Measurements from ENCODE around the gene ACO2. TPM values are rescaled to one million over a fixed set of nuclear protein-coding genes. Genes with fewer than 3 reads are reported as not detected.

ACO2 gene
- total RNA-seq, 1 experiment from 2014 or later = 76.7 TPM

DNA sequence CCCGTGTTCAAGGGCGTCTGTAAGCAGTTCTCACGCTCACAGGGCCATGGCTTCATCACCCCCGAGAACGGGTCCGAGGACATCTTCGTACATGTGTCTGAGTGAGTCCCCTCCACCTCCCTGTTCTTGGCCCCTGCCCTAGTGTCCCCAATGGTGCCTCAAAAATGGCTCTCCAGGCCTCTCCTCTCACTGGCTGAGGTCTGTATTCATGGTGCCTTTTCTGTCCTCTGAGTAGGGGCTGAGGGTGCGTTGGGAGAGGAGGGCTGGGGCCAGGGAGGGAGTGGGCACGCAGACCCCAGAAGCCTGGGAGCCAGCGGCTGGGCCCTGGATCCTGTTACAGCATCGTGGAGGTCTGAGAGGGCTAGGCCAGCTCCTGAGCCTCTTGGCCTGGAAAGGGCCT lies 104.8 kb downstream of the ACO2 start:
- Histone ChIP-seq H3K4me2 (no peak overlapping the region), H3K9me3 (ENCODE audit: insufficient read depth, low read depth) (no peaks in the 10 kb centered on the region)
- intact Hi-C loops (cut with micrococcal nuclease; ENCODE audit: unreplicated experiment) = no loop called here

DNA sequence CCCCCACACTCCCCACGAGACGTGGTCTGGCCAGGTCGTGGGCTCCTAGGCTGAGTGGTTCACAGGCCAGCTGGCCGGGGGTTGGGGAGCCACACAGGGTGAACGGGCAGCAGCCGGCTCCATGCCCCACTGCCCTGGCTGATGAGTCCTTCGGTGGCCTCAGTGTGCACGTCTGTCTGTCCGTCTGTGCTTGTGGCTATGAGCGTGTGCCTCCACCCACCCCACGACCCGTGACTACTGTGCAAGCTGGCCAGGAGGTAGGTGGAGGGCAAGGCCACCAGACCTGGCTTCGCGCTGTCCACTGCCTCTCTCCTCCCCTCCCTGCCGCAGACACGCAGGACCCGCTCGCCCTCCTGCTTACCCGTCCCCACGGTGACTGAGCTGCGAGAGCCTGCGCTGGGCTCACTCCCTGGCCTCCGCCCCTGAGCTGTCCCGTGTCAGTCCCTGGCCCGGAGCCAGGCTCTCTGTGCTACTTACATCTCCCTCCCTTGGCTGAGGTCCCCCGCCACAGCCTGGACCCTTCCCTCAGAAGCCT lies 106.0 kb downstream of the ACO2 start:
- ChIA-PET POLR2A (ENCODE audit: unreplicated experiment) (no interaction called here), CTCF (no interaction called here)

More for the DNA sequence above, 104.8 kb downstream of the ACO2 start:
- no peak for TF ChIP-seq EZH2 (IDR thresholded peaks at IDR 0.05; ENCODE audit: low read depth)
- TF ChIP-seq, protein P1, sequence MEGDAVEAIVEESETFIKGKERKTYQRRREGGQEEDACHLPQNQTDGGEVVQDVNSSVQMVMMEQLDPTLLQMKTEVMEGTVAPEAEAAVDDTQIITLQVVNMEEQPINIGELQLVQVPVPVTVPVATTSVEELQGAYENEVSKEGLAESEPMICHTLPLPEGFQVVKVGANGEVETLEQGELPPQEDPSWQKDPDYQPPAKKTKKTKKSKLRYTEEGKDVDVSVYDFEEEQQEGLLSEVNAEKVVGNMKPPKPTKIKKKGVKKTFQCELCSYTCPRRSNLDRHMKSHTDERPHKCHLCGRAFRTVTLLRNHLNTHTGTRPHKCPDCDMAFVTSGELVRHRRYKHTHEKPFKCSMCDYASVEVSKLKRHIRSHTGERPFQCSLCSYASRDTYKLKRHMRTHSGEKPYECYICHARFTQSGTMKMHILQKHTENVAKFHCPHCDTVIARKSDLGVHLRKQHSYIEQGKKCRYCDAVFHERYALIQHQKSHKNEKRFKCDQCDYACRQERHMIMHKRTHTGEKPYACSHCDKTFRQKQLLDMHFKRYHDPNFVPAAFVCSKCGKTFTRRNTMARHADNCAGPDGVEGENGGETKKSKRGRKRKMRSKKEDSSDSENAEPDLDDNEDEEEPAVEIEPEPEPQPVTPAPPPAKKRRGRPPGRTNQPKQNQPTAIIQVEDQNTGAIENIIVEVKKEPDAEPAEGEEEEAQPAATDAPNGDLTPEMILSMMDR (conservative IDR thresholded peaks at IDR 0.05) = no peak
- no peaks in the 10 kb centered on the region for H3K9me2 ChIP-seq (ENCODE audit: insufficient read depth)
- H2AFZ ChIP-seq = no peak overlapping the region
- no peak overlapping the region for H3K4me3 ChIP-seq
- no peaks in the 10 kb centered on the region for H3K4me1 ChIP-seq (replicated peaks; ENCODE audit: insufficient read depth)
- no peak overlapping the region for H3K27ac ChIP-seq
- no peaks in the 10 kb centered on the region for H3K27me3 ChIP-seq (ENCODE audit: insufficient read depth, low read depth)
- BruUV-seq (replicated peaks) = TSS peak; percentile 33
- CTCF ChIA-PET = no interaction called here
- H3F3A ChIP-seq (ENCODE audit: insufficient read depth, low read depth) = no peaks in the 10 kb centered on the region
- H3K79me2 ChIP-seq (ENCODE audit: low read depth) = no peaks in the 10 kb centered on the region
- POLR2A ChIA-PET (ENCODE audit: unreplicated experiment) = no interaction called here
- H4K20me1 ChIP-seq (ENCODE audit: insufficient read depth) = no peaks in the 10 kb centered on the region
- no peak for DNase-seq
- no peaks in the 10 kb centered on the region for H3K36me3 ChIP-seq (ENCODE audit: low read depth)

DNA sequence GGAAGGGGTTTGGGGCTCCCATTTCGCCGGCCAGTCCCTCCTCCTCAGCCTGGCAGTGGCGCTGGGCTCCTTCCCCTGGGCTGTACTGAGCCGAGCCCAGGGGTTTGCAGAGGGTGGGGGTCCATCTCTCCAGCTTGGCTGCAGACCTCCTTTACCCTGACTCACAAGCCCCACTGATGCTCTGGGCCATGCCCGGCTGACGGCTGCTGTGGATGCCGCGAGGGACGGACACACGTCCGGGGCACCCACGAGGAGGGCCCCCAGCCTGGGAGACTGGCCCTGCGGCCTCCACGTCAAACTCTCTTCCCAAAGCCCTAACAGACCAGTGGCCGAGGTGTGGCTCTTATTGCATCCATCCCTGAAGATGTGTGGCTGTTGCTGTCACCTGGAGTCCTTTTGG lies 106.6 kb downstream of the ACO2 start:
- Histone ChIP-seq H3K4me3 (no peak overlapping the region), H3K4me2 (no peak overlapping the region), H2AFZ (no peak overlapping the region), H3F3A (ENCODE audit: insufficient read depth, low read depth) (no peaks in the 10 kb centered on the region), H3K27me3 (ENCODE audit: insufficient read depth, low read depth) (no peaks in the 10 kb centered on the region), H3K9me3 (ENCODE audit: insufficient read depth, low read depth) (no peaks in the 10 kb centered on the region), H3K79me2 (ENCODE audit: low read depth) (no peaks in the 10 kb centered on the region), H3K36me3 (ENCODE audit: low read depth) (no peaks in the 10 kb centered on the region), H4K20me1 (ENCODE audit: insufficient read depth) (no peaks in the 10 kb centered on the region), H3K9me2 (ENCODE audit: insufficient read depth) (no peaks in the 10 kb centered on the region), H3K27ac (no peak overlapping the region), H3K4me1 (replicated peaks; ENCODE audit: insufficient read depth) (no peaks in the 10 kb centered on the region)
- TF ChIP-seq, protein P1 (conservative IDR thresholded peaks at IDR 0.05) = no peak
- TF ChIP-seq EZH2 (IDR thresholded peaks at IDR 0.05; ENCODE audit: low read depth) = no peak
- no TSS peak for BruUV-seq (replicated peaks)
- POLR2A ChIA-PET (ENCODE audit: unreplicated experiment) = no interaction called here
- intact Hi-C loops (cut with micrococcal nuclease; ENCODE audit: unreplicated experiment) = no loop called here
- no peak for DNase-seq
- CTCF ChIA-PET = no interaction called here

More for the DNA sequence above, 106.0 kb downstream of the ACO2 start:
- Histone ChIP-seq H4K20me1 (ENCODE audit: insufficient read depth) (no peaks in the 10 kb centered on the region), H3K79me2 (ENCODE audit: low read depth) (no peaks in the 10 kb centered on the region), H3K9me3 (ENCODE audit: insufficient read depth, low read depth) (no peaks in the 10 kb centered on the region), H3K9me2 (ENCODE audit: insufficient read depth) (no peaks in the 10 kb centered on the region), H3K4me3 (no peak overlapping the region), H3F3A (ENCODE audit: insufficient read depth, low read depth) (no peaks in the 10 kb centered on the region), H2AFZ (no peak overlapping the region), H3K4me2 (no peak overlapping the region), H3K27ac (no peak overlapping the region), H3K27me3 (ENCODE audit: insufficient read depth, low read depth) (no peaks in the 10 kb centered on the region), H3K36me3 (ENCODE audit: low read depth) (no peaks in the 10 kb centered on the region), H3K4me1 (replicated peaks; ENCODE audit: insufficient read depth) (no peaks in the 10 kb centered on the region)
- no peak for DNase-seq
- BruUV-seq (replicated peaks) = no TSS peak
- TF ChIP-seq EZH2 (IDR thresholded peaks at IDR 0.05; ENCODE audit: low read depth) = no peak
- TF ChIP-seq, protein P1 (conservative IDR thresholded peaks at IDR 0.05) = no peak
- intact Hi-C loops (cut with micrococcal nuclease; ENCODE audit: unreplicated experiment) = no loop called here
